DMS 273 treated with DMSO at 0.1 percent for 48 hours (cell line): ENCODE data around the gene PDAP1.
"Not testable (repeated sequence)": the region's sequence is repeated elsewhere in the genome, so short reads cannot be mapped to it uniquely, and the experiment has no call there.

Experiments
- DNase-seq: peaks from one replicate; lab custom pipeline; 2025; lab: John Stamatoyannopoulos, UW

PDAP1 gene

DNA sequence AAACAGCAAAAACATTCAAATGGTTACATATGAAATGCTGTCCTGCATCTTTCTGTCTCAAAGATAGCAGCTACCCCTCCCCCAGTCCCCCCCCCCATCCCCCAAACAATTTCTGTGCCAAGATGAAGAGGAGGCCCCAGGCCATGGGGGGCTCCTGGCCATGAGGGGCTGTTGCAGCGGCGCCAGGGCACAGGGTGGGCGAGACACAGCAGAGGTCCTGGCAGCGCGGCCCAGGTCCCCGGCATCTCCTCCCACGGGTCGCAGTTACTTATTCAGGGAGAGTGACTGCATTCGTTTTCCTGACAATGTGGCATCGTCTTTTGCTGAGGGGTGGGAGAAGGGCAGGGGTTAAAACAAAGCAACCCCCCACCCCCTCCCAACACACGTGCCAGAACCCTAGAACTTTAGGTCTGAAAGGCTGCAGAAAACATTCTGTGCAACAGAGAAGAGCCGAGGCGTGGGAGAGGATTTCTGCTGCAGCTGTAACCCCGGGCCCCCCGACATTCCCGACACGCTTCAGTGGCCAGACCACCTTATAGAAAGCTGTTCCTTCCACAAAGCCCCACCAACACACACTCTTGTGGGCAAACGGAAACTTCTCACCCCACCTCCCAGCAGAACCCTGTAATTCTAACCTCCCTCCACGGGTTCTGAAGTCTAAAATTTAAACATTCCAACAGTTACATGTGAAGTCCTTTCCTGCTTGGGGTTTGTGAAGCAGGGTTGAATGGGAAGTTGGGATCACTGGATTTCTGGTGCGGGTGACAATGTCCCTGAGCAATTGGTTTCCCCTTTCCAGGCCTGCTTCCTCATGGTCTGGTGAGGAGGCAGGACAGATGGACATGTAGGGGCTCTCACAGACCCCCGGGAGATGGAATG is 11.7 kb downstream of the PDAP1 start:
- DNase-seq, result no peak

DNA sequence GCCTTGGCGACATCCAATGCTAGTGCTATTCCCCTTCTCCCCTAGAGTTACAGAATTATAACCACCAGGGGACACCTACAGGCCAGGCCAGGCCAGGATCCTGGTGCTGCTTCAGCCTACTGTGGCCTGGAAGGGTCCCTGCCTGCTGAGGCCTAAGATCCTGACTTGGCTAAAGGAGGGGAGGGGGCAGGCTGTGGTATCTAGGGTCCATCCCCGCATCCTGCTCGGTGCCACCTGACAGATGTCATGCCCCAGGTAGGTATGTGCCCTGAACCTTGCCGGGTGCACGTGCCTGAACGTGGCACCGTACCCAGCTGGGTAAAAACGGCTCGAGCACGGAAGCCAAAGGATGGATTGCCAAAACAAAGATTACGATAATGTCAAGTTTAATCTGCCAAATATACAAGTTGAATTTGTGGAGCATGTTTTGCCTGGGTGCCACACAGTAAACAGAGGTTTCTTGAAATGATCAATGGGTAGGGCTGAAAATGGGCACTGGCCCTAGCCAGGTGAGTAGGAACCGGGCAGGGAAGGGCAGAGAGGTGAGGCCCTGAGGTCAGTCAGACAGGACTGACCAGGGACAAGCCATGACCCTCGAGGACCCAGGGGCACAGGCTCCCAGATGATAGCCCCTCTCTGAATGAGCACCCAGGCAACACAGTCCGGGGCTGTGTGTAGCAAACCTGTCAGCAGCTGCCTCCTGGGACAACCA is 12.6 kb downstream of the PDAP1 start:
- DNase-seq, result no peak

GRCh38 chr7:99394188-99394502 is 14.3 kb downstream of the PDAP1 start:
- DNase-seq, result no peak

DNA sequence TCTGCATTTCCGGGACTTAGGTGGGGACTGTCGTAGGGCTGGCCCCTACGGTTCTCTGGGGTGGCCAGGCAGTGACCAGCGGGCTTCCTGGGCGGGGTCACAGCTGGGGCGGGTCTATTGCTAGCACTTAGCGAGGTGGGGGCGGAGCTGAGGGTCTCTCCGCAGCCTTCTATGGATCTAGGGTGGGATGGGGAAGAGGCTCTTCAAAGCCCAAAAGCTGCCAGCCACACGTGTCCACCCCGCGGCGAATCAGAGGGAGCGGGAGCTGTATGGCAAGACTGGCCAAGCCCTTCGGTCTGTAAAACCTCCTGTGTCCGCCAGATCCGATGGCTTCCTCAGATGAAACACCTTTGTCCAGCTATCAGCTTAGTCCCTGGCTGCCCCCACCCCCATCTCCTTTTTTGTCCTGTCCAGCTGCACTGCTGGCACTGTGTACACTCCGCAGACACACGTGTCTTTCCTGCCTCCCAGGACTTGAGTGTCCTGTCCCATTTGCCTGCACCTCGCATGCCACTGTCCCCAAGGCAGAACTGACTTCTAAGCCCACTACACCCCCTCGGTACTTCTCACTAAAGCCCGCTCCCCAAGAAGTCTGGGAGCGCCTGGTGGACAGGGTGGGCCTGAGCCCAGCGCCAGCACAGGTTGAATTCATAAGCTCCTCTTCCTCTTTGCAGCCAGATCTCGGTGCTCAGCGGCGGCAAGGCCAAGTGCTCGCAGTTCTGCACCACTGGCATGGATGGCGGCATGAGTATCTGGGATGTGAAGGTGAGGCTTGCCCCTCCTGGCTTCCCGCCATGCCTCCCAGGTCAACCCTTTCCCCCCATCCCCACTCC is 14.8 kb downstream of the PDAP1 start:
- DNase-seq, result no peak

DNA sequence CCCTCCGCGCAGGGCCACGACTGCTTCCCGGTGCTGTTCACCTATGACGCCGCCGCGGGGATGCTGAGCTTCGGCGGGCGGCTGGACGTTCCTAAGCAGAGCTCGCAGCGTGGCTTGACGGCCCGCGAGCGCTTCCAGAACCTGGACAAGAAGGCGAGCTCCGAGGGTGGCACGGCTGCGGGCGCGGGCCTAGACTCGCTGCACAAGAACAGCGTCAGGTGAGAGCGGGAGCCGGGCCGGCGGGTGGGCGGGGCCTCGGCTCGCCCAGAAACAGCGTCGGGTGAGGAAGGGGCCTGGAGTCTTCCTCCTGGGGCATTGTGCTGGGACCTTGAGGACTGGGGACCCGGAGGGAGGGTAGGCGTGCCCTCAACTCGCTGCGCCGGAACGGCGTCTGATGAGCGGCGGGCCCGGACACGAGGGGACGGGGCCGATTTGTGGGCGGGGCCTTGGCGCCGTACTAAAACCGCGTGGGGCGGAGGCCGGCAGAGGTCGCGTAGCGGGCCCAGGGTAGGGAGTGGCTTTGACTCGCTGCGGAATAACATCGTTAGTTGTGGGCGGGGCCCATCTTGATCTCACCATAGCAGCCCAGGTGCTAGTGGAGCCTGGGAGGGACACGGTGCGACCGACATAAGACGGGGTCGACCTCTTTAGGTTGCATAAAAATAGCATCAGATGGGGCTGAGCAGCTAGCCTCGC is 15.6 kb downstream of the PDAP1 start:
- peak; percentile 47 for DNase-seq

- DNase-seq, result no peak
Measured at GRCh38 chr7:99392046-99392445, 16.4 kb downstream of the PDAP1 start.

- DNase-seq, result no peak
Measured at GRCh38 chr7:99390941-99391602, 17.3 kb downstream of the PDAP1 start.

GRCh38 chr7:99389772-99390171 is 18.6 kb downstream of the PDAP1 start:
- no peak for DNase-seq

GRCh38 chr7:99387912-99388311 is 20.5 kb downstream of the PDAP1 start:
- no peak for DNase-seq

DNA sequence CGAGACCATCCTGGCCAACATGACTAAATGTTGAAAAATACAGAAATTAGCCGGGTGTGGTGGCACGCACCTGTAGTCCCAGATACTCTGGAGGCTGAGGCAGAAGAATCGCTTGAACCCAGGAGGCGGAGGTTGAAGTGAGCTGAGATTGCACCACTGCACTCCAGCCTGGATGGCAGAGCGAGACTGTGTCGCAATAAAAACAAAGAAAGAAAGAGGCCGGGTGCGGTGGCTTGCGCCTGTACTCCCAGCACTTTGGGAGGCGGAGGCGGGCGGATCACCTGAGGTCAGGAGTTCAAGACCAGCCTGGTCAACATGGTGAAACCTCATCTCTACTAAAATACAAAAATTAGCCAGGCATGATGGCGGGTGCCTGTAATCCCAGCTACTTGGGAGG is 21.2 kb downstream of the PDAP1 start:
- DNase-seq, result not testable (repeated sequence)

DNA sequence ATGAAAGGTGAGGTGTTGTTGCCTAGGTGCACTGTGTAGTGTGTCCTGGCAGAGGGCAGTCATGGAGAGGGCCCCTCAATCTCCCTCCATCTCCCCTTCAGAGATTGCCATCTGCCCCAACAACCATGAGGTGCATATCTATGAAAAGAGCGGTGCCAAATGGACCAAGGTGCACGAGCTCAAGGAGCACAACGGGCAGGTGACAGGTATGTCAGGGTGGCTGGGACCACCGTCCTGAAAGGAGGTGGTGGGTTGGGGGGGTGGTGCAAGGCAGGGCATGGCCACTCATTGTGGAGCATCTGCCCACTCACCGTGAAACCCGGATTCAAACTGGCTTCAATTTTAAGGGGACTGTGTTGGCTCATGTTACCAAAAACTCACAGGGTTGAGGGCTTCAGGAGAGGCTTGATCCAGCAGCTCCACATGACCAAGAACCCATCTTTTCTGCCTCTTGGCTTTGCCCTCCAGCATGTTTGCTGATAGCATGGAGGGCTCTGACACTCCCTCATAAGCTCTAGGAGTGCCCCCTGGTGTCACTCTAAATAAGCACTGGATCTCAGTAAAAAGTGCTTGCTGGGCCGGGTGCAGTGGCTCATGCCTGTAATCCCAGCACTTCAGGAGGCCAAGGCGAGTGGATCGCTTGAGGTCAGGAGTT is 21.7 kb downstream of the PDAP1 start:
- DNase-seq, result no peak

DNA sequence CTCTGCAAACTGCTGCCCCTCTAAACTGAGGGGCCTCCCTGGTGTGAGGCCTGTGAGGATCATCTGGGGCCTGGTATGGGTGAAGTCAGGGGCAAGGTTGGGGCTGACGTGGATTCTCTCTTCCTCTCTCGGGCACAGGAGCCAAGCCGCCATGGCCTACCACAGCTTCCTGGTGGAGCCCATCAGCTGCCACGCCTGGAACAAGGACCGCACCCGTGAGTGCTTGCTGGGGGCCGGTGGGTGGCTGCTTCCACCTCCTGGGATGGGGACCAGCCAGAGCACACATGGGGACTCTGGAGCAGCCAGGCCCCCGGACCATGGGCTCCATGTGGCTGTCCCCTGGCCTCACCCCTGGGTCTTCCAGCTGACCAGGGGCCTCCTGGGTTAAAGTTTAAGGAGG is 22.8 kb downstream of the PDAP1 start:
- no peak for DNase-seq

DNA sequence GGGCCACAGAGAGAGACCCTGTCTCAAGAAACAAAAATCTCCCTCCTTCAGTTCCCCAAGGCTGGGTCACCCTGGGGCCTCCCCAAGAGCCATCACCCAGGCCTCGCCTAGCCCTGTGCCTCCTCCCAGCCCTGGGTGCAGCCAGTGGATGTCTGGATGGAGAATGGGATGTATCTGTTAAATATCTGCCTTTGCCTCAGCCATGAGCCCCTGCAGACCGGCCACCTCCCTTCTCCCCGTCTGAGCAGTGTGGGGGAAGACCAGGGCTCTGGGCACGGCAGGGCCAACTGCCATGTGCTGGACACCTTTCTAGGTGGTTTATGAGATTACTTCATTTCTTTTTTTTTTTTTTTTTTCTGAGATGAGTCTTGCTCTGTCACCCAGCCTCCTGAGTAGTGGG is 23.9 kb downstream of the PDAP1 start:
- DNase-seq, result no peak

GRCh38 chr7:99383791-99384370 is 24.5 kb downstream of the PDAP1 start:
- no peak for DNase-seq

DNA sequence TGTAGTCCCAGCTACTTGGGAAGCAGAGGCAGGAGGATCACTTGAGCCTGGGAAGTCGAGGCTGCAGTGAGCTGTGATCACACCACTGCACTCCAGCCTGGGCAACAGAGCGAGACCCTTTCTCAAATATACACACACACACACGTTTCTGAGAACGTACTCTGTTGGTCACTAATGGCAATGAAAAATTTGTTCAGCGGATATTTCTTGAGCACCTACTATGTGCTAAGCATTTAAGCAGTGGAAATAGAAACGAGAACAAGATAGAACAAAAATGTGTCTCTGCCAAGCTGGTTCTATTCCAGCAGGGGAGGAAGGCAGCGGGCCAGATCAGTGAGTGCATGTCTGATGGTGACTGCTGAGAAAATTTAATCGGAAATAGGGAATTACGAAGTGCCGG is 25.2 kb downstream of the PDAP1 start:
- DNase-seq, result no peak

GRCh38 chr7:99381664-99382075 is 26.7 kb downstream of the PDAP1 start:
- DNase-seq, result no peak

GRCh38 chr7:99380823-99381663 is 27.4 kb downstream of the PDAP1 start:
- DNase-seq, result no peak

DNA sequence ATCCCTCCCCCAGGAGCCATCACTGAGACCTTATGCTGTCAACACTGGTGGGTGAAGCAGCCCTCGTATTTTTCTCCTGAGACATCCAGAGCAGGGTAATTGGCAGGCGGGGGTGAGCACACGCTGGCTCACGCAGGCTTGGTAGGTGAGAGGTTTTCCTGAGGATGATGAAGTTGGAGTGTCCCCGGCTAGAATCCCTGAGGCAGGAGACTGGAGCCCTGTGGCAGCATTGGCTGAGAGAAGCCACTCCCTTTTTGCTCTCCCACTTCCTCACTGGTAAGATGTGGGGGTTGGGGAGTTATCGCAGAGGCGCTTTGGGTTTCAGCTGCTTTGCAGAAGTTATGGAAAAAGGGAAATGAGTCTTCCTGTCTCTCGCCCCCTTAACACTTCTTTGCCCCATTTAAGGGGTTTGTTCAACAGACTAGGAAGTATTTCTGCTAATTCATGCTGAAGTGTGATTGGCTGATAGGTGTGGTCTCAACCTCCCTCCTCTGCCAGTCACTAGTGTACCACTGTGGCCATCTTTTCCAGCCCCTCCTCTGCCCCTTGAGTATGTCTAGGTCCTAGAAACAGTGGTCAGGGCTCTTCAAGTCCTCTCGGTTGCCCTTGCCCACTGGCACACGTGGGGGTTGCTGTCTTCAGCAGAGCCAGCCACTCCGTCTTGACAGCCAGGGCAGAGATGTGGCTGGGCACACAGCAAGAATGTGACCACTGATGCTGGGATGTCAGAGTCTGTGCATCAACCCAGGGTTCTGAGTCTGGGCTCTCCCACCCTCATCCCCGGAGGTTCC is 28.2 kb downstream of the PDAP1 start:
- DNase-seq, result no peak

GRCh38 chr7:99379693-99380031 is 28.7 kb downstream of the PDAP1 start:
- DNase-seq, result not testable (repeated sequence)
